ENCODE data around the gene TFDP2.

TFDP2 gene

GRCh38 chr3:142174559-142174958 is 25.2 kb upstream of the TFDP2 start:
- no peak for TF ChIP-seq EGR1 (IDR thresholded peaks at IDR 0.05)
- TF ChIP-seq REST (IDR thresholded peaks at IDR 0.05; ENCODE audit: low read depth), result no peak
- TF ChIP-seq CEBPB (IDR thresholded peaks at IDR 0.05), result no peak
- TF ChIP-seq TCF12 (IDR thresholded peaks at IDR 0.05; ENCODE audit: low read depth), result no peak
- TF ChIP-seq RAD21 (IDR thresholded peaks at IDR 0.05; ENCODE audit: low read depth), result no peak
- no peak for TF ChIP-seq NFIC (IDR thresholded peaks at IDR 0.05)
- TF ChIP-seq TAF1 (IDR thresholded peaks at IDR 0.05; ENCODE audit: low read depth), result no peak
- TF ChIP-seq, protein P1, sequence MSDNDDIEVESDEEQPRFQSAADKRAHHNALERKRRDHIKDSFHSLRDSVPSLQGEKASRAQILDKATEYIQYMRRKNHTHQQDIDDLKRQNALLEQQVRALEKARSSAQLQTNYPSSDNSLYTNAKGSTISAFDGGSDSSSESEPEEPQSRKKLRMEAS (IDR thresholded peaks at IDR 0.05), result no peak
- TF ChIP-seq TEAD4 (IDR thresholded peaks at IDR 0.05), result no peak
- no peak for TF ChIP-seq FOXM1 (IDR thresholded peaks at IDR 0.05; ENCODE audit: borderline replicate concordance, low read depth)
- TF ChIP-seq EP300 (IDR thresholded peaks at IDR 0.05; ENCODE audit: borderline replicate concordance), result no peak

GRCh38 chr3:142168514-142168913 is 19.2 kb upstream of the TFDP2 start:
- TF ChIP-seq EGR1 (IDR thresholded peaks at IDR 0.05) (no peak), NFIC (IDR thresholded peaks at IDR 0.05) (no peak), RAD21 (IDR thresholded peaks at IDR 0.05; ENCODE audit: low read depth) (no peak), CREB1 (IDR thresholded peaks at IDR 0.05; ENCODE audit: low read depth) (no peak), REST (IDR thresholded peaks at IDR 0.05; ENCODE audit: low read depth) (no peak), FOXM1 (IDR thresholded peaks at IDR 0.05; ENCODE audit: borderline replicate concordance, low read depth) (no peak), TCF12 (IDR thresholded peaks at IDR 0.05; ENCODE audit: low read depth) (no peak), EP300 (IDR thresholded peaks at IDR 0.05; ENCODE audit: borderline replicate concordance) (no peak)
- TF ChIP-seq, protein P2, sequence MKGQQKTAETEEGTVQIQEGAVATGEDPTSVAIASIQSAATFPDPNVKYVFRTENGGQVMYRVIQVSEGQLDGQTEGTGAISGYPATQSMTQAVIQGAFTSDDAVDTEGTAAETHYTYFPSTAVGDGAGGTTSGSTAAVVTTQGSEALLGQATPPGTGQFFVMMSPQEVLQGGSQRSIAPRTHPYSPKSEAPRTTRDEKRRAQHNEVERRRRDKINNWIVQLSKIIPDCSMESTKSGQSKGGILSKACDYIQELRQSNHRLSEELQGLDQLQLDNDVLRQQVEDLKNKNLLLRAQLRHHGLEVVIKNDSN (IDR thresholded peaks at IDR 0.05), result no peak

- TF ChIP-seq REST (IDR thresholded peaks at IDR 0.05; ENCODE audit: low read depth) (no peak), CEBPB (IDR thresholded peaks at IDR 0.05) (no peak), TAF1 (IDR thresholded peaks at IDR 0.05; ENCODE audit: low read depth) (no peak), RAD21 (IDR thresholded peaks at IDR 0.05; ENCODE audit: low read depth) (no peak), YY1 (IDR thresholded peaks at IDR 0.05; ENCODE audit: low read depth) (no peak), FOXM1 (IDR thresholded peaks at IDR 0.05; ENCODE audit: borderline replicate concordance, low read depth) (no peak), EP300 (IDR thresholded peaks at IDR 0.05; ENCODE audit: borderline replicate concordance) (no peak), TEAD4 (IDR thresholded peaks at IDR 0.05) (no peak), EGR1 (IDR thresholded peaks at IDR 0.05) (no peak), NFIC (IDR thresholded peaks at IDR 0.05) (no peak), ZBTB7A (IDR thresholded peaks at IDR 0.05; ENCODE audit: low read depth) (no peak), CREB1 (IDR thresholded peaks at IDR 0.05; ENCODE audit: low read depth) (no peak), TCF12 (IDR thresholded peaks at IDR 0.05; ENCODE audit: low read depth) (no peak)
- TF ChIP-seq, protein P2 (IDR thresholded peaks at IDR 0.05), result no peak
- TF ChIP-seq, protein P1 (IDR thresholded peaks at IDR 0.05), result no peak
Measured at GRCh38 chr3:142165194-142165593, 15.8 kb upstream of the TFDP2 start.

GRCh38 chr3:142159083-142159740 is 9.9 kb upstream of the TFDP2 start:
- no peak for TF ChIP-seq TAF1 (IDR thresholded peaks at IDR 0.05; ENCODE audit: low read depth)
- no peak for TF ChIP-seq CREB1 (IDR thresholded peaks at IDR 0.05; ENCODE audit: low read depth)
- TF ChIP-seq TCF12 (IDR thresholded peaks at IDR 0.05; ENCODE audit: low read depth), result no peak
- TF ChIP-seq CEBPB (IDR thresholded peaks at IDR 0.05), result no peak
- TF ChIP-seq, protein P1 (IDR thresholded peaks at IDR 0.05), result no peak
- TF ChIP-seq RAD21 (IDR thresholded peaks at IDR 0.05; ENCODE audit: low read depth), result no peak
- no peak for TF ChIP-seq YY1 (IDR thresholded peaks at IDR 0.05; ENCODE audit: low read depth)
- TF ChIP-seq EP300 (IDR thresholded peaks at IDR 0.05; ENCODE audit: borderline replicate concordance), result no peak
- no peak for TF ChIP-seq NFIC (IDR thresholded peaks at IDR 0.05)
- no peak for TF ChIP-seq ZBTB7A (IDR thresholded peaks at IDR 0.05; ENCODE audit: low read depth)
- TF ChIP-seq EGR1 (IDR thresholded peaks at IDR 0.05), result no peak
- no peak for TF ChIP-seq TEAD4 (IDR thresholded peaks at IDR 0.05)
- no peak for TF ChIP-seq FOXM1 (IDR thresholded peaks at IDR 0.05; ENCODE audit: borderline replicate concordance, low read depth)
- no peak for TF ChIP-seq REST (IDR thresholded peaks at IDR 0.05; ENCODE audit: low read depth)
- TF ChIP-seq, protein P2 (IDR thresholded peaks at IDR 0.05), result no peak
